ENCODE measurements around the gene MTERF1. TPM values are rescaled to one million over a fixed set of nuclear protein-coding genes. Genes with fewer than 3 reads are reported as not detected.

MTERF1 gene
- 26.2 and 30.3 TPM in 2 replicates for total RNA-seq

DNA sequence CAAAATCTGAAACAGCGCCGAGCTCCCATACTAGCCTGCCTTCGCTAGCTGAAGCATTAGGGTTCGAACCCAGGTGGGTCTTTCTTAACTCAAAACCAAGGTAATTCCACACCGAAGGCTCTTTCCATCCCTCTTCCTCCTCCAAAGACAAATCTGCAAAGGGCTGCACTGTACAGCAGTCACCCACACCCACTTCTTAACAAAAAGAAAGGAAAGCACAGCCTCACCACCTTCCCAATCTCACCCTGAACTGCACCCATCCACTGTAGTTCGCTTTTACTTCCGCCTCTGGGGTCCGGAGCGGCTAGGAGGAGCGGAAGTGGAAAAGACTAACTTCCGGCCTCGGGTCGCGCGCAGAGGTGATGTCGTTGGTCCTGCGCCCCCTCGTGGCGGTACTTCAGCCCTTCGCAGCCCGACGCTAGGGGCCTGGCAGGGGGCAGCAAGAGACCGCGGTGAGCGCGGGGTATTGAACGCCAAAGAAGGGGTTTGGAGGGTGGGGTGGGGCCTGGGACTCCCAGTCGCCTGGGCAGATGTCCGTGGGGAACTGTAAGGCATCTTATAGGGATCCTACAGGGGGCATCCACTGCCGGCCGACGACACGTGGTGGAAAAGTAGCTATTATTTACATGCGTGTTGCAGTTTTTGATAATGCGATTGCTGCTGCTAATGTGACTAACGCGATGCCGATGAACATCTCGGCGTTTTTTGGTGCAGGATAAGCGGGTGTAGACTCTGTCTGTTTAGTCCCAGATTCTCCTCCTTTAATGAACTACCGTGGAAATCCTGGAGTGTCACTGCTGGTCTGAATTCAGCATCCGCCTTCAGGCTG is at the start of gene MTERF1:
MTERF1 (minus strand) TSS at position 290 of the 829 bp plus-strand sequence. CDS start 619 bp downstream, outside the sequence.
- ChIA-PET CTCF (interaction anchor here (1.0 to 3.3 kb wide), 9 partner anchors 9 to 791 kb away, joined by 3 to 20 read pairs (median 4); partner anchors contain the start of genes AKAP9 and GATAD1), POLR2A (interaction anchor here (0.6 to 2.8 kb wide), 7 partner anchors 48 to 1679 kb away, joined by 3 to 26 read pairs (median 5); partner anchors contain the start of genes AKAP9, ANKIB1, GATAD1 and KRIT1)
- ATAC-seq (ENCODE audit: low read depth) (peak; percentile 98), DNase-seq (peak; percentile 92)
- Mint-ChIP-seq H3K4me3 (peak within 1 kb of the TSS; percentile 100), H3K27ac (peak within 1 kb of the TSS; percentile 92), H3K9me3 (no peaks in the 10 kb centered on the region), H3K27me3 (no peaks in the 10 kb centered on the region), H3K4me1 (peaks cover 30% of the 10 kb centered on the region), H3K36me3 (ENCODE audit: low read depth) (peaks cover 33% of the 10 kb centered on the region)
- intact Hi-C loops (cut with micrococcal nuclease) = loop anchor here (1.0 to 10.0 kb wide), 12 partner anchors 50 to 1533 kb away; partner anchors contain the start of genes AKAP9, CLDN12, GATAD1 and GTPBP10
- peak; percentile 27 for TF ChIP-seq CTCF (IDR thresholded peaks at IDR 0.05)

GRCh38 chr7:91929463-91929862 is 49.0 kb upstream of the MTERF1 start:
- Mint-ChIP-seq H3K36me3 (ENCODE audit: low read depth) (no peaks in the 10 kb centered on the region), H3K27ac (no peak overlapping the region), H3K4me3 (no peak overlapping the region), H3K27me3 (peaks cover 16% of the 10 kb centered on the region), H3K9me3 (peaks cover 2% of the 10 kb centered on the region), H3K4me1 (no peaks in the 10 kb centered on the region)
- ChIA-PET POLR2A (no interaction called here), CTCF (no interaction called here)
- no peak for TF ChIP-seq CTCF (IDR thresholded peaks at IDR 0.05)
- intact Hi-C loops (cut with micrococcal nuclease) = no loop called here
- no peak for DNase-seq
- ATAC-seq (ENCODE audit: low read depth) = peak; percentile 56

DNA sequence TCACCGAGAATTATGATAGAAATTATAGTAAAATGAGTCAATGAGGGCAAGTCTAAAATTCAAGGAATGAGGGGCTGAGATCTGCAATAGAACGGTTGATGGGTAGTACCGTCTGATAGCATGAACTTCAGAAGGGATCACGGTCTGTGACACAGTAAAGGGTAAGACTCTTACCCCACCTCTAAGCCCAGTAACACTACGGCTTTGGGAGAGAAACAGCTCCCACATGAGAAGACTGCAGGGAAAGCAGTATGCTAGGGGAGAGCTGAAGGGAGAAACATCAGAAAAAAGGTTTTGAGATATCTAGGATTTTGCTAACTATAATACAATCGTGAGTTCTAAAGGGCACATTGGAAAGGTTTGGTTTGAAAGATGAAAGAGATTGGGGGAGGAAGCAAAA is 47.4 kb upstream of the MTERF1 start:
- Mint-ChIP-seq H3K4me3 (no peak overlapping the region), H3K27me3 (peaks cover 13% of the 10 kb centered on the region), H3K9me3 (peaks cover 2% of the 10 kb centered on the region), H3K27ac (no peak overlapping the region), H3K36me3 (ENCODE audit: low read depth) (no peaks in the 10 kb centered on the region), H3K4me1 (no peaks in the 10 kb centered on the region)
- ATAC-seq (ENCODE audit: low read depth) = no peak
- TF ChIP-seq CTCF (IDR thresholded peaks at IDR 0.05) = no peak
- CTCF ChIA-PET = no interaction called here
- intact Hi-C loops (cut with micrococcal nuclease) = no loop called here
- no peak for DNase-seq
- POLR2A ChIA-PET = no interaction called here

- no peak for DNase-seq
- Mint-ChIP-seq H3K36me3 (ENCODE audit: low read depth) (no peaks in the 10 kb centered on the region), H3K27me3 (peaks cover 16% of the 10 kb centered on the region), H3K4me1 (no peaks in the 10 kb centered on the region), H3K9me3 (no peaks in the 10 kb centered on the region), H3K4me3 (no peak overlapping the region), H3K27ac (no peak overlapping the region)
- ChIA-PET POLR2A (no interaction called here), CTCF (no interaction called here)
- ATAC-seq (ENCODE audit: low read depth) = no peak
- intact Hi-C loops (cut with micrococcal nuclease) = no loop called here
- TF ChIP-seq CTCF (IDR thresholded peaks at IDR 0.05) = no peak
Measured at GRCh38 chr7:91922857-91923256, 42.4 kb upstream of the MTERF1 start.

- ChIA-PET POLR2A (no interaction called here), CTCF (no interaction called here)
- DNase-seq = no peak
- intact Hi-C loops (cut with micrococcal nuclease) = no loop called here
- H3K36me3 Mint-ChIP-seq (ENCODE audit: low read depth) = no peaks in the 10 kb centered on the region
- H3K9me3 Mint-ChIP-seq = no peaks in the 10 kb centered on the region
- ATAC-seq (ENCODE audit: low read depth) = no peak
- TF ChIP-seq CTCF (IDR thresholded peaks at IDR 0.05) = no peak
- H3K4me1 Mint-ChIP-seq = no peaks in the 10 kb centered on the region
- peaks cover 7% of the 10 kb centered on the region for H3K27me3 Mint-ChIP-seq
- no peak overlapping the region for H3K4me3 Mint-ChIP-seq
- no peak overlapping the region for H3K27ac Mint-ChIP-seq
Measured at GRCh38 chr7:91918356-91918755, 37.9 kb upstream of the MTERF1 start.
